H1 (cell line): Measurements from ENCODE around the gene DPEP2NB. TPM values are rescaled to one million over a fixed set of nuclear protein-coding genes. Genes with fewer than 3 reads are reported as not detected.

Experiments used
- GABPA ChIP-seq: IDR thresholded peaks from 2 replicates; pipeline ENCODE4 v1.6.1; 2011; ENCODE audit warnings: mild to moderate bottlenecking, low read length, moderate library complexity, borderline replicate concordance; ENCODE audit not compliant: insufficient read depth
- polyA plus RNA-seq, 7 experiments: library from polyadenylated mRNA; depleted of rRNA in 3 of 7; stranded (reverse) in 5 of 7; unstranded in 2 of 7; fragments of >200 nt in 5 of 7; fragments of 200-250 nt in 2 of 7; gene quantifications; 1 replicate in 5 of 7; 2 replicates in 1 of 7; 4 replicates in 1 of 7; pipeline versions ENCODE4 v1.2.1 to v1.2.3, GENCODE V29; 2011 to 2013; ENCODE audit warnings: missing spikeins in 2 of 7, mixed read lengths in 2 of 7
- total RNA-seq: library from RNA; stranded (reverse); fragmentation: NEBNext Ultra II Directional; extraction: Animal tissue kit (Norgen Biotek cat#: 25700); gene quantifications from 2 replicates; pipeline ENCODE4 v1.2.1, GENCODE V29; 2021

Gene DPEP2NB
- total and polyA plus RNA-seq, 2 of the 8 experiments (the other 6 are each of a cell fraction or from before 2014, with no cell fraction given) = not detected

GRCh38 chr16:67988675-67989074, 27.0 kb downstream of the DPEP2NB start (continued):
- no peak for TF ChIP-seq GABPA
